Right atrium auricular region (tissue), 2 donors: Measurements from ENCODE around the gene ASS1. TPM values are rescaled to one million over a fixed set of nuclear protein-coding genes. Genes with fewer than 3 reads are reported as not detected.

Experiments
- DNase-seq: peaks from one replicate; pipeline ENCODE4 v3.0.0-alpha.2; 2019; ENCODE audit warnings: low spot score
- H3K27ac ChIP-seq, 2 donors: fragments of 200-600 bp; sonication (generic); 1 replicate in 1 of 2; 2 replicates in 1 of 2; pipeline ENCODE4 v1.5.1; 2016 to 2019
- H3K27me3 ChIP-seq, 2 donors: fragments of 200-600 bp; sonication (generic); one replicate each; pipeline versions ENCODE4 v1.5.1 to v1.6.0; 2017 to 2019
- H3K36me3 ChIP-seq: fragments of 200-600 bp; sonication (generic); one replicate; pipeline ENCODE4 v1.5.1; 2016
- H3K4me1 ChIP-seq, 2 donors: fragments of 200-600 bp; sonication (generic); one replicate each; pipeline versions ENCODE4 v1.5.1 to v1.6.0; 2017 to 2019
- H3K4me3 ChIP-seq, 2 donors: fragments of 200-600 bp; sonication (generic); 1 replicate in 1 of 2; 2 replicates in 1 of 2; pipeline ENCODE4 v1.5.1; 2017 to 2019; ENCODE audit warnings: mild to moderate bottlenecking in 1 of 2, moderate library complexity in 1 of 2
- H3K9me3 ChIP-seq, 2 donors: fragments of 200-600 bp; sonication (generic); one replicate each; pipeline ENCODE4 v1.5.1; 2019
- CTCF ChIP-seq, 2 donors: fragments of 200-600 bp; sonication (generic); IDR thresholded peaks; one replicate each; pipeline ENCODE4 v1.5.1; 2019; ENCODE audit warnings: antibody characterized with exemption in 2 of 2
- total RNA-seq, 2 donors: library from RNA; depleted of rRNA; stranded (reverse); fragments of >200 nt; gene quantifications; one replicate each; pipeline ENCODE4 v1.1.0, GENCODE V29; 2016

The ASS1 gene
- total RNA-seq, 2 donors from 2014 or later = 75.3 to 110 TPM

GRCh38 chr9:130474106-130474505 is 29.3 kb downstream of the ASS1 start:
- no peak for TF ChIP-seq CTCF (IDR thresholded peaks at IDR 0.05)
- Histone ChIP-seq H3K4me3 (no peak overlapping the region), H3K27ac (no peak overlapping the region), H3K36me3 (peaks cover 15% of the 10 kb centered on the region), H3K4me1 (no peaks in the 10 kb centered on the region), H3K27me3 (no peaks in the 10 kb centered on the region), H3K9me3 (no peaks in the 10 kb centered on the region)
- no peak for DNase-seq

- no peak overlapping the region for H3K27ac ChIP-seq
- no peak overlapping the region for H3K4me3 ChIP-seq
- peaks cover 8% of the 10 kb centered on the region for H3K36me3 ChIP-seq
- H3K27me3 ChIP-seq = no peaks in the 10 kb centered on the region
- H3K4me1 ChIP-seq = no peaks in the 10 kb centered on the region
- no peaks in the 10 kb centered on the region for H3K9me3 ChIP-seq
- DNase-seq = no peak
- no peak for TF ChIP-seq CTCF (IDR thresholded peaks at IDR 0.05)
Observed at GRCh38 chr9:130476151-130476730, 31.5 kb downstream of the ASS1 start.

GRCh38 chr9:130477564-130477963 is 32.8 kb downstream of the ASS1 start:
- Histone ChIP-seq H3K27me3 (no peaks in the 10 kb centered on the region), H3K27ac (no peak overlapping the region), H3K36me3 (peaks cover 5% of the 10 kb centered on the region), H3K9me3 (no peaks in the 10 kb centered on the region), H3K4me3 (no peak overlapping the region), H3K4me1 (no peaks in the 10 kb centered on the region)
- no peak for TF ChIP-seq CTCF (IDR thresholded peaks at IDR 0.05)
- no peak for DNase-seq

GRCh38 chr9:130478152-130478551 is 33.4 kb downstream of the ASS1 start:
- no peak overlapping the region for H3K4me3 ChIP-seq
- no peaks in the 10 kb centered on the region for H3K27me3 ChIP-seq
- no peak for DNase-seq
- no peak overlapping the region for H3K27ac ChIP-seq
- H3K36me3 ChIP-seq = no peaks in the 10 kb centered on the region
- no peaks in the 10 kb centered on the region for H3K4me1 ChIP-seq
- TF ChIP-seq CTCF (IDR thresholded peaks at IDR 0.05) = no peak
- H3K9me3 ChIP-seq = no peaks in the 10 kb centered on the region

- H3K9me3 ChIP-seq = no peaks in the 10 kb centered on the region
- no peaks in the 10 kb centered on the region for H3K27me3 ChIP-seq
- TF ChIP-seq CTCF (IDR thresholded peaks at IDR 0.05) = no peak
- H3K4me1 ChIP-seq = no peaks in the 10 kb centered on the region
- H3K27ac ChIP-seq = no peak overlapping the region
- DNase-seq = no peak
- H3K4me3 ChIP-seq = no peak overlapping the region
- H3K36me3 ChIP-seq = no peaks in the 10 kb centered on the region
Observed at GRCh38 chr9:130478736-130479575, 34.2 kb downstream of the ASS1 start.
